Fibroblast of the aortic adventitia (primary cell): ENCODE results near the gene CD7. TPM values are rescaled to one million over a fixed set of nuclear protein-coding genes. Genes with fewer than 3 reads are reported as not detected.

Source experiments
- DNase-seq: peaks from one replicate; pipeline ENCODE4 v3.0.0-alpha.2; 2010; ENCODE audit warnings: low read depth
- H3K4me3 ChIP-seq: 2 replicates; pipeline ENCODE4 v1.5.1; 2011; ENCODE audit warnings: low read depth, mild to moderate bottlenecking, control low read depth, low read length, moderate library complexity
- CTCF ChIP-seq: IDR thresholded peaks from 2 replicates; pipeline ENCODE4 v1.5.1; 2011; ENCODE audit warnings: mild to moderate bottlenecking, low read length, control low read depth, inconsistent platforms; ENCODE audit not compliant: insufficient read depth
- total RNA-seq: library from RNA; depleted of rRNA; stranded (reverse); fragments of >200 nt; gene quantifications from 2 replicates; pipeline ENCODE4 v1.2.3, GENCODE V29; 2012; ENCODE audit warnings: low replicate concordance

The CD7 gene
- total RNA-seq, 1 donor = not detected

GRCh38 chr17:82272495-82273326 is 44.7 kb downstream of the CD7 start:
- no peak for DNase-seq
- H3K4me3 ChIP-seq = peak overlapping the region; percentile 82
- TF ChIP-seq CTCF = no peak

GRCh38 chr17:82271401-82271800 is 46.0 kb downstream of the CD7 start:
- no peak for DNase-seq
- peak overlapping the region; percentile 82 for H3K4me3 ChIP-seq
- no peak for TF ChIP-seq CTCF

- DNase-seq = no peak
- TF ChIP-seq CTCF = no peak
- H3K4me3 ChIP-seq = no peak overlapping the region
These were observed 46.8 kb downstream of the CD7 start for GRCh38 chr17:82270651-82271050.

- TF ChIP-seq CTCF = no peak
- DNase-seq = no peak
- H3K4me3 ChIP-seq = no peak overlapping the region
These were observed 47.4 kb downstream of the CD7 start for GRCh38 chr17:82269882-82270500.

GRCh38 chr17:82269138-82269881 is 48.1 kb downstream of the CD7 start:
- H3K4me3 ChIP-seq = no peak overlapping the region
- TF ChIP-seq CTCF = no peak
- DNase-seq = no peak

- no peak for TF ChIP-seq CTCF
- peak; percentile 94 for DNase-seq
- peak overlapping the region; percentile 56 for H3K4me3 ChIP-seq
These were observed 49.6 kb downstream of the CD7 start for GRCh38 chr17:82267575-82268379.
